Left forelimb (tissue), 1 donor: ENCODE data around the gene PLXNB3.
A peak's percentile ranks its signal among the peaks of the same experiment; 100 is the strongest.

Experiments
- DNase-seq: peaks from one replicate; pipeline ENCODE4 v3.0.0-alpha.2; 2018; ENCODE audit warnings: low spot score

The PLXNB3 gene

DNA sequence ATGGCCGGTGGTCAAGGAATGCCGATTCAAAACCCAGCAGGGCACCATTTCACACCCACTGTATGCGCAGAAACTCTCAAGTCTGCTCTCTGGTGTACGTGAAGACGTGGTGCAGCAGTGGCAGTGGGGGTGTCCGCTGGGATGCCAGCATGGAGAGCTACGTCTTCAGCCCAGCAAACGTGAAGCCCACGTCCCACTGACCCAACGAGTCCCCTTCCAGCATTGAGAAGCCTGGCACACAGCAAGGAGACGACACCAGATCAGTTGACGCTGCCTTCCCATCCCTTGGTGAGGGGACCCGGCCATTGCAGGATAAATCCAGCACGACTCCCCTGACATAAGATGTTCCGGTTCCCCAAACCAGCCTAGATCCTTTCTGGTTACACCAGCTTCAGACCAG is 2.2 kb upstream of the PLXNB3 start:
- peak; percentile 18 for DNase-seq

GRCh38 chrX:153762626-153763173 is 1.3 kb upstream of the PLXNB3 start:
- DNase-seq, result peak; percentile 26

DNA sequence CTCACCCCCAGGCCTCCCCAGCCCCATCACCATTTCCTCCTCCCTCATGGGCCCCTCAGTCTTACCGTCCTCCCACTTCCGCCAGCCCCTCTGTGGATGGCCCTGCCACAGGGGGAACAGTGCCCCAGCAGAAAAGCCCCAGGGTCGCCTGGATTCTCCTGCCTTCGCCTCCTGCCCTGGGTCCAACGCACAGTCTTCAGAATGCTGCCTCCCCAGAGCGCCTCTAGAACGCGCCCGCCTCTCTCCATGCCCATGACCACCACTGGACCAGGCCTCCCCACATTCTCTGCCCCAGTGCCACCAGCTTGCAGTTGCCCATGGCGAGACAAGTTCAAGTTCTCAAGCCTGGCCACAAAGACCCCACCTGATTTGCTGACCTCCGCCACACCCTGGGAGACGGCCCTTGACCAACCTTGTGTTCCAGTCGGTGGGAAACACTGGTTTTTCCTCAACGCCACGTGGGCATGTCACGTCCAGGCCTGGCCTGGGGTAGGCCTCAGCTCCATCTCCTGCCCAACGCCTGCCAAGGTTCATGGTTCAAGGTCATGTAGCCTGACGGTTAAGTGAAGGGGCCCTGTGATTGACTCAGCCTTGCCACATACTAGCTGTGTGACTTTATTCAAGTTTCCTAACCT is 634 bp upstream of the PLXNB3 start:
- peak; percentile 17 for DNase-seq

DNA sequence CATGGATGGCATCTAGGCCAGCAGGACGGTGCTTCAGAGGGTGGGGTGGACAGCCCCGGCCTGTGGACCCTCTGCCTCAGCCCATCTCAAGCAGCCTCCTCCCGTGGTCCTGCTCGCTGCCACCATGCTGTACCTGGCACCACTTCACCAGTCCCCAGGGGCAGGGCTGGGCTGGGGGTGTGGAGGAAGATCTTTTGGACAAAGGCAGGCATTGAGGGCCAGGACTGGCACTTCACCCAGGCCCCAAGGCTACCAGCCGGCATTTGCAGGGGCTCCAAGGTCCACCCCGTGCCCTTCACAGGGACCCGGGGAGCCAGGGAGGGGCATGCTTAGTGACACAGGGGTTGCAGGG is 713 bp downstream of the PLXNB3 start:
- peak; percentile 63 for DNase-seq

GRCh38 chrX:153765138-153766079 is 1.4 kb downstream of the PLXNB3 start:
- peak; percentile 60 for DNase-seq

DNA sequence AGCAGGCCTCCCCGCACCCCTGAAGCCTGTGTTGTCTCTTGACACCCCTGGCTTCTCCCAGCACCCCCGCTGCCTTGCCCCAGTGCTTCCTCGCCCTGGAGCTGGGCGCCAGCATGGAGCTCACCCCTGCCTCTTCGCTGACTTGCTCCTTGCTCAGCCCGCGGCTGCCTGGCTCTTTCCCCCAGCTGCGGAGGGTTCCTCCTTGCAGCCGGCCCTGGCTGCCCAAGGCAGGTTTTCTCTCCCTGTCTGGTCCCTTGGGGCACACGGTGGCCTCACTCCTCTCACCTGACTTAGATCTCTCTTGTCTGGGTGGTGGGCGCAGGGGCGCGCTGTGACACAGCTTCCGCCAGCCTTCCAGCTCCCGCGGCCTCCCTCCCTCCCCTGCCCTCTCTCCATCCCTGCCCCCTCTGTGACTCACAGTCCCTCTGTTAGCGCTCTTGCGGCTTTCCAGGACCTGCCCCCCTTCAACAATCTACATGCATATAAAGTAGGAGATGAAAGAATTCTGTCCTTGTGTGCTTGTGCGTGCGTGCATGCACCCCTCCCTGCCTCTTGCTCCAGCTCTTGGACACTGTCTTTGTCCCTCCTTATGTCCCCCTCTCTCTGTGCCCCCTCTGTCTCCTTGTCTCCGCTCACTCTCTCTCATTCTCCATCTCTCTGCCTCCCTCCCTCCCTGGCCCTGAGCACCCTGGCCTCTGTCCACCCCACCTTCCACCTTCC is 2.2 kb downstream of the PLXNB3 start:
- peak; percentile 64 for DNase-seq

- DNase-seq, result peak; percentile 28
Observed at GRCh38 chrX:153766871-153767673, 3.0 kb downstream of the PLXNB3 start.

DNA sequence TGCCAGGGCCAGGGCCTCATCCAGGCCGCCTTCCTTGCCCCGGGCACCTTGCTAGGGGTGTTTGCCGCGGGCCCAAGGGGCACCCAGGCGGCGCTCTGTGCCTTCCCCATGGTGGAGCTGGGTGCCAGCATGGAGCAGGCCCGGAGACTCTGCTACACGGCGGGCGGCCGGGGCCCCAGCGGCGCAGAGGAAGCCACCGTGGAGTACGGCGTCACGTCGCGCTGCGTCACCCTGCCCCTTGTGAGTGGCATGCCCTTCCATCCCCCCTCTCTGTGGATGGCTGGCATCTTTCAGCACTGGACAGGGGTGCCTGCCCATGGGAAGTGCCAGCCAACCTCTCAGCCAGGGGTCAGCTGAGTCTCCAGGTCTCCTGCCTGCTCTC is 3.6 kb downstream of the PLXNB3 start:
- no peak for DNase-seq

- peak; percentile 20 for DNase-seq
Observed at GRCh38 chrX:153768311-153769157, 4.5 kb downstream of the PLXNB3 start.

GRCh38 chrX:153769158-153769864 is 5.3 kb downstream of the PLXNB3 start:
- peak; percentile 31 for DNase-seq

- peak; percentile 28 for DNase-seq
Observed at GRCh38 chrX:153769865-153770600, 6.0 kb downstream of the PLXNB3 start.

DNA sequence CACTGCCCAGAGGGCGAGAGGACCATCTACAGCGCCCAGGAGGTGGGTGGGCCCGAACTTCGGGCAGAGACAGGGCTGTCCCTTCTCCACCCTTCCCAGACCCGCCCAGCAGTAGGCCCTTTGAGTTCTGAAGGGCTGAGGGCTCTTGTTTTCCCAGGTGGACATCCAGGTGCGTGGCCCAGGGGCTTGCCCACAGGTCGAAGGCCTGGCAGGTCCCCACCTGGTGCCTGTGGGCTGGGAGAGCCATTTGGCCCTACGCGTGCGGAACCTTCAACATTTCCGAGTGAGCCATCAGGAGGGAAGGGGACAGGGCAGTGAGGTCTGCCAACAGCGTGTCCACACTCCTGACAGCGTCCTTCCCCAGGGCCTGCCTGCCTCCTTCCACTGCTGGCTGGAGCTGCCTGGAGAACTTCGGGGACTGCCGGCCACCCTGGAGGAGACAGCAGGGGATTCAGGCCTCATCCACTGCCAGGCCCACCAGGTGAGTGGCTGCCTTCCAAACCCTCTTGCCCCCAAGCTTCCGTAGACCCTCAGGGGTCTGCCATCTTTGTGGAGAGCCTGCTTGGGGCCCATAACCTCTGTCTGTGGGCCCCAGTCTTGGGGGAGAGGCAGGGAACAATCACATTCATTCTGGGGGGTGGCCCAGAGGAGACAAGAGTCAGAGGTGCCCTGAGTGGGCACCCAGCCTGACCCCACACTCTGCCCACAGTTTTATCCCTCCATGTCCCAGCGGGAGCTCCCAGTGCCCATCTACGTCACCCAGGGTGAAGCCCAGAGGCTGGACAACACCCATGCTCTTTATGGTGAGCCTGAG is 6.8 kb downstream of the PLXNB3 start:
- peak; percentile 30 for DNase-seq

DNA sequence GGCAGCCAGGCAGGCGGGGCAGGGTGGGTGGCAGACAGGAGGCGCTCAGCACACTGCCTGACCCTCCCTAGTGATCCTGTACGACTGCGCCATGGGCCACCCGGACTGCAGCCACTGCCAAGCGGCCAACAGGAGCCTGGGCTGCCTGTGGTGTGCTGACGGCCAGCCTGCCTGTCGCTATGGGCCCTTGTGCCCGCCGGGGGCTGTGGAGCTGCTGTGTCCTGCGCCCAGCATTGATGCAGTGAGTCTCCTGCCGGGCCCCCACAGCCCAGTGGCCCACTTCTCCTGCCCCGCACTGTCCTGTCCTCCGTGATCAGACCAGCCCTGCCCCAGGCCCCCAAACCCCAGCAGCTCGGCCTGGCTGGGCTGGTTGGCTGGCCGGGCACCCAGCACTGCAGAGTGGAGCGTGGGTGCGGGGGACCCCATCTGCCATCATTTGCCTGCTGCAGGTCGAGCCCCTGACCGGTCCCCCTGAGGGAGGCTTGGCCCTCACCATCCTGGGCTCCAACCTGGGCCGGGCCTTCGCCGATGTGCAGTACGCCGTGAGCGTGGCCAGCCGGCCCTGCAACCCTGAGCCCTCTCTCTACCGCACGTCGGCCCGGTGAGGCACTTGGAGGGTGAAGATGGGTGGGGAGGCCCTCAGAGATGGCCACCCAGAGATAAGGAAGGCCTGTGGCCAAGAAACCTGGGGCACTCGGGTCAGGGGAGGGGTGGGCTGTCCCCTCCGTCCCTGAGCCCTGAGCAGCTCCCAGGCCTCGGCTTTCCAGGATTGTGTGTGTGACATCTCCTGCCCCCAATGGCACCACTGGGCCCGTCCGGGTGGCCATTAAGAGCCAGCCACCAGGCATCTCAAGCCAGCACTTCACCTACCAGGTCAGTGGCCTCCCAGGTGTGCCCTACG is 7.6 kb downstream of the PLXNB3 start:
- DNase-seq, result peak; percentile 50

GRCh38 chrX:153772316-153773217 is 8.5 kb downstream of the PLXNB3 start:
- DNase-seq, result peak; percentile 6

DNA sequence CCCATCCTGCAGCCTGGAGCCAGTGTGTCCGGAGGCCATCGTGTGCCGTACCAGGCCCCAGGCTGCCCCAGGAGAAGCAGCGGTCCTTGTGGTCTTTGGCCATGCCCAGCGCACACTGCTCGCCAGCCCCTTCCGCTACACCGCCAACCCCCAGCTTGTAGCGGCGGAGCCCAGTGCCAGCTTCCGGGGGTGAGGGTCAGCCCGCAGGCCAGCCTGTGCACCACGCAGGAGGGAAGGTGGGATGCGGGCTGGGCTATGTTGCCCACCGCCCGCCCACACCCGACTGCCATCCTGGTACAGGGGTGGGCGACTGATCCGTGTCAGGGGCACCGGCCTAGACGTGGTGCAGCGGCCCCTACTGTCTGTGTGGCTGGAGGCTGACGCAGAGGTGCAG is 9.2 kb downstream of the PLXNB3 start:
- DNase-seq, result no peak
